ENCODE measurements around the gene HERPUD1. TPM values are rescaled to one million over a fixed set of nuclear protein-coding genes. Genes with fewer than 3 reads are reported as not detected.

The HERPUD1 gene
- polyA plus RNA-seq, 1 of the 3 experiments (the other 2 are of a cell fraction), result 46.3 TPM

- Histone ChIP-seq H3K79me2 (ENCODE audit: insufficient read depth) (no peaks in the 10 kb centered on the region), H3K4me2 (no peak overlapping the region), H3K4me1 (ENCODE audit: control insufficient read depth in 1 of 2, insufficient read depth in 2 of 2, low read depth in 1 of 2, low read length in 1 of 2) (peaks cover 0 to 3% of the 10 kb centered on the region in 2 experiments; a peak in 1 of 4 replicates), H3K4me3 (ENCODE audit: low read depth in 2 of 2, low read length in 1 of 2) (no peak overlapping the region), H3K36me3 (replicated peaks in 1 of 2; ENCODE audit: control insufficient read depth in 1 of 2, insufficient read depth in 2 of 2, low read length in 1 of 2) (peaks cover 5 to 9% of the 10 kb centered on the region in 2 experiments), H3K9ac (no peak overlapping the region), H3K27me3 (ENCODE audit: insufficient read depth) (no peaks in the 10 kb centered on the region), H3K9me3 (no peaks in the 10 kb centered on the region), H4K20me1 (ENCODE audit: insufficient read depth) (no peaks in the 10 kb centered on the region), H3K9me2 (no peaks in the 10 kb centered on the region), H3F3A (replicated peaks; ENCODE audit: insufficient read depth) (peaks cover 25% of the 10 kb centered on the region), H3K27ac (ENCODE audit: low read depth in 2 of 2, low read length in 1 of 2) (no peak overlapping the region), H2AFZ (ENCODE audit: low read depth) (no peak overlapping the region)
- POLR2A ChIA-PET, result no interaction called here
- no peak for DNase-seq
- TF ChIP-seq, protein P1, sequence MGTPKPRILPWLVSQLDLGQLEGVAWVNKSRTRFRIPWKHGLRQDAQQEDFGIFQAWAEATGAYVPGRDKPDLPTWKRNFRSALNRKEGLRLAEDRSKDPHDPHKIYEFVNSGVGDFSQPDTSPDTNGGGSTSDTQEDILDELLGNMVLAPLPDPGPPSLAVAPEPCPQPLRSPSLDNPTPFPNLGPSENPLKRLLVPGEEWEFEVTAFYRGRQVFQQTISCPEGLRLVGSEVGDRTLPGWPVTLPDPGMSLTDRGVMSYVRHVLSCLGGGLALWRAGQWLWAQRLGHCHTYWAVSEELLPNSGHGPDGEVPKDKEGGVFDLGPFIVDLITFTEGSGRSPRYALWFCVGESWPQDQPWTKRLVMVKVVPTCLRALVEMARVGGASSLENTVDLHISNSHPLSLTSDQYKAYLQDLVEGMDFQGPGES (IDR thresholded peaks at IDR 0.05; ENCODE audit: low read depth, low read length), result no peak
- TF ChIP-seq RFX5 (IDR thresholded peaks at IDR 0.05; ENCODE audit: low read length), result no peak
- no peak for TF ChIP-seq REST (IDR thresholded peaks at IDR 0.05; ENCODE audit: low read depth, low read length)
- TF ChIP-seq FOSL2 (IDR thresholded peaks at IDR 0.05; ENCODE audit: borderline replicate concordance, low read depth), result no peak
- no peak for TF ChIP-seq MEF2A (IDR thresholded peaks at IDR 0.05; ENCODE audit: borderline replicate concordance, low read depth)
- no peak for TF ChIP-seq FOXM1 (IDR thresholded peaks at IDR 0.05; ENCODE audit: low read depth)
- TF ChIP-seq POLR2AphosphoS5 (IDR thresholded peaks at IDR 0.05; ENCODE audit: low read depth, low read length), result no peak
- TF ChIP-seq, protein P2, sequence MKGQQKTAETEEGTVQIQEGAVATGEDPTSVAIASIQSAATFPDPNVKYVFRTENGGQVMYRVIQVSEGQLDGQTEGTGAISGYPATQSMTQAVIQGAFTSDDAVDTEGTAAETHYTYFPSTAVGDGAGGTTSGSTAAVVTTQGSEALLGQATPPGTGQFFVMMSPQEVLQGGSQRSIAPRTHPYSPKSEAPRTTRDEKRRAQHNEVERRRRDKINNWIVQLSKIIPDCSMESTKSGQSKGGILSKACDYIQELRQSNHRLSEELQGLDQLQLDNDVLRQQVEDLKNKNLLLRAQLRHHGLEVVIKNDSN (IDR thresholded peaks at IDR 0.05; ENCODE audit: borderline replicate concordance, low read depth), result no peak
- no peak for TF ChIP-seq ELF1 (IDR thresholded peaks at IDR 0.05)
- no peak for TF ChIP-seq GABPA (IDR thresholded peaks at IDR 0.05; ENCODE audit: low read depth)
- TF ChIP-seq FOXJ3 (CRISPR knock-in tag; IDR thresholded peaks at IDR 0.05), result no peak
- no peak for TF ChIP-seq EP300 (IDR thresholded peaks at IDR 0.05; ENCODE audit: borderline replicate concordance in 1 of 2, low read depth in 1 of 2, low read length in 1 of 2)
- TF ChIP-seq TEAD4 (IDR thresholded peaks at IDR 0.05; ENCODE audit: borderline replicate concordance, insufficient read depth), result no peak
- TF ChIP-seq, protein P3, sequence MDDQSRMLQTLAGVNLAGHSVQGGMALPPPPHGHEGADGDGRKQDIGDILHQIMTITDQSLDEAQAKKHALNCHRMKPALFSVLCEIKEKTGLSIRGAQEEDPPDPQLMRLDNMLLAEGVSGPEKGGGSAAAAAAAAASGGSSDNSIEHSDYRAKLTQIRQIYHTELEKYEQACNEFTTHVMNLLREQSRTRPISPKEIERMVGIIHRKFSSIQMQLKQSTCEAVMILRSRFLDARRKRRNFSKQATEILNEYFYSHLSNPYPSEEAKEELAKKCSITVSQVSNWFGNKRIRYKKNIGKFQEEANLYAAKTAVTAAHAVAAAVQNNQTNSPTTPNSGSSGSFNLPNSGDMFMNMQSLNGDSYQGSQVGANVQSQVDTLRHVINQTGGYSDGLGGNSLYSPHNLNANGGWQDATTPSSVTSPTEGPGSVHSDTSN (IDR thresholded peaks at IDR 0.05), result no peak
- TF ChIP-seq CHD2 (IDR thresholded peaks at IDR 0.05; ENCODE audit: low read length, partially characterized antibody), result no peak
- TF ChIP-seq EZH2phosphoT487 (IDR thresholded peaks at IDR 0.05; ENCODE audit: borderline replicate concordance, low read depth), result no peak
- no peak for TF ChIP-seq RAD21 (IDR thresholded peaks at IDR 0.05; ENCODE audit: low read length)
- no peak for TF ChIP-seq RXRA (IDR thresholded peaks at IDR 0.05; ENCODE audit: borderline replicate concordance, low read depth)
- CTCF ChIA-PET, result interaction anchor here (1.0 to 6.2 kb wide), 8 partner anchors 8 to 163 kb away, joined by 4 to 56 read pairs (median 10); partner anchors contain the start of genes CETP and SLC12A3
- 96% methylated on average over 4 of the region's 4 CpGs for WGBS (ENCODE audit: low lambda C conversion rate)
Observed at GRCh38 chr16:56950051-56950450, 18.1 kb downstream of the HERPUD1 start.

Data from SK-N-SH (cell line).